ENCODE measurements around the gene S100A4. TPM values are rescaled to one million over a fixed set of nuclear protein-coding genes. Genes with fewer than 3 reads are reported as not detected.
"Not testable (repeated sequence)": the region's sequence is repeated elsewhere in the genome, so short reads cannot be mapped to it uniquely, and the experiment has no call there.

The S100A4 gene
- polyA plus RNA-seq, 1 donor from 2014 or later = not detected

GRCh38 chr1:153526132-153526543, 19.5 kb downstream of the S100A4 start:
- Histone ChIP-seq H3K27me3 (ENCODE audit: insufficient read depth, low read depth, low read length) (no peaks in the 10 kb centered on the region), H3K9me3 (ENCODE audit: low read length) (no peaks in the 10 kb centered on the region), H3F3A (ENCODE audit: insufficient read depth, low read length, poor library complexity, severe bottlenecking) (no peaks in the 10 kb centered on the region), H3K79me2 (replicated peaks; ENCODE audit: insufficient read depth, low read length) (no peaks in the 10 kb centered on the region), H3K4me3 (ENCODE audit: low read length) (no peak overlapping the region), H3K9ac (ENCODE audit: low read length) (no peak overlapping the region), H3K27ac (ENCODE audit: low read length) (no peak overlapping the region), H3K9me2 (ENCODE audit: insufficient read depth, low read length) (no peaks in the 10 kb centered on the region), H4K20me1 (ENCODE audit: insufficient read depth) (no peaks in the 10 kb centered on the region), H3K4me2 (ENCODE audit: low read length) (no peak overlapping the region), H2AFZ (ENCODE audit: low read depth, low read length) (no peak overlapping the region), H3K36me3 (ENCODE audit: insufficient read depth, low read length) (no peaks in the 10 kb centered on the region)
- no peak for TF ChIP-seq SMC3 (conservative IDR thresholded peaks at IDR 0.05; ENCODE audit: poor library complexity)
- TF ChIP-seq RAD21 (conservative IDR thresholded peaks at IDR 0.05) = no peak
- no peak for TF ChIP-seq MXI1 (conservative IDR thresholded peaks at IDR 0.05; ENCODE audit: poor library complexity, severe bottlenecking)
- no peak for TF ChIP-seq POLR2AphosphoS5 (IDR thresholded peaks at IDR 0.05)
- no peak for TF ChIP-seq CTCF (IDR thresholded peaks at IDR 0.05; ENCODE audit: poor library complexity, severe bottlenecking)
- no peak for TF ChIP-seq REST (IDR thresholded peaks at IDR 0.05; ENCODE audit: borderline replicate concordance)
- no peak for TF ChIP-seq EP300 (conservative IDR thresholded peaks at IDR 0.05; ENCODE audit: poor library complexity, severe bottlenecking)
- TF ChIP-seq TAF1 (IDR thresholded peaks at IDR 0.05; ENCODE audit: low read depth) = no peak
- TF ChIP-seq EZH2 (IDR thresholded peaks at IDR 0.05; ENCODE audit: borderline replicate concordance, insufficient read depth, low read length, poor library complexity, severe bottlenecking) = no peak

GRCh38 chr1:153525088-153525728, 20.4 kb downstream of the S100A4 start:
- Histone ChIP-seq H3K9me3 (ENCODE audit: low read length) (no peaks in the 10 kb centered on the region), H3F3A (ENCODE audit: insufficient read depth, low read length, poor library complexity, severe bottlenecking) (no peaks in the 10 kb centered on the region), H4K20me1 (ENCODE audit: insufficient read depth) (no peaks in the 10 kb centered on the region), H3K4me3 (ENCODE audit: low read length) (no peak overlapping the region), H2AFZ (ENCODE audit: low read depth, low read length) (no peak overlapping the region), H3K27me3 (ENCODE audit: insufficient read depth, low read depth, low read length) (no peaks in the 10 kb centered on the region), H3K36me3 (ENCODE audit: insufficient read depth, low read length) (no peaks in the 10 kb centered on the region), H3K9ac (ENCODE audit: low read length) (no peak overlapping the region), H3K9me2 (ENCODE audit: insufficient read depth, low read length) (no peaks in the 10 kb centered on the region), H3K27ac (ENCODE audit: low read length) (no peak overlapping the region), H3K79me2 (replicated peaks; ENCODE audit: insufficient read depth, low read length) (no peaks in the 10 kb centered on the region), H3K4me2 (ENCODE audit: low read length) (no peak overlapping the region)
- no peak for TF ChIP-seq TAF1 (IDR thresholded peaks at IDR 0.05; ENCODE audit: low read depth)
- no peak for TF ChIP-seq EZH2 (IDR thresholded peaks at IDR 0.05; ENCODE audit: borderline replicate concordance, insufficient read depth, low read length, poor library complexity, severe bottlenecking)
- TF ChIP-seq MXI1 (conservative IDR thresholded peaks at IDR 0.05; ENCODE audit: poor library complexity, severe bottlenecking) = no peak
- TF ChIP-seq SMC3 (conservative IDR thresholded peaks at IDR 0.05; ENCODE audit: poor library complexity) = no peak
- no peak for TF ChIP-seq POLR2AphosphoS5 (IDR thresholded peaks at IDR 0.05)
- TF ChIP-seq REST (IDR thresholded peaks at IDR 0.05; ENCODE audit: borderline replicate concordance) = no peak
- no peak for TF ChIP-seq CTCF (IDR thresholded peaks at IDR 0.05; ENCODE audit: poor library complexity, severe bottlenecking)

- not testable (repeated sequence) for H3K27ac ChIP-seq (ENCODE audit: low read length); H3K4me2 ChIP-seq (ENCODE audit: low read length); H3K9ac ChIP-seq (ENCODE audit: low read length); H3K4me3 ChIP-seq (ENCODE audit: low read length); H3K9me2 ChIP-seq (ENCODE audit: insufficient read depth, low read length); H3K9me3 ChIP-seq (ENCODE audit: low read length); H3F3A ChIP-seq (ENCODE audit: insufficient read depth, low read length, poor library complexity, severe bottlenecking); H3K27me3 ChIP-seq (ENCODE audit: insufficient read depth, low read depth, low read length); H3K79me2 ChIP-seq (replicated peaks; ENCODE audit: insufficient read depth, low read length); H2AFZ ChIP-seq (ENCODE audit: low read depth, low read length); H3K36me3 ChIP-seq (ENCODE audit: insufficient read depth, low read length); H4K20me1 ChIP-seq (ENCODE audit: insufficient read depth)
These were observed 23.1 kb downstream of the S100A4 start for GRCh38 chr1:153522353-153523048.
